Left lobe of liver (tissue), 2 donors: Measurements from ENCODE around the gene FARP1. TPM values are rescaled to one million over a fixed set of nuclear protein-coding genes. Genes with fewer than 3 reads are reported as not detected.

ENCODE experiments used
- ATAC-seq: fragments of 200-7000 bp; cut with Tn5 transposase; one replicate; pipeline ENCODE4 v1.9.1; 2020; ENCODE audit warnings: mild to moderate bottlenecking, moderate library complexity
- DNase-seq: peaks from one replicate; pipeline ENCODE4 v3.0.0-alpha.2; 2020; ENCODE audit warnings: low spot score
- total RNA-seq: library from RNA; stranded (reverse); gene quantifications from one replicate; pipeline ENCODE4 v1.2.1, GENCODE V29; 2021
- donor health status: DM: no; HTN: no; CAD: no; lungs with moderate emphysema.
- donor health status: DM: no; HTN: yes; CAD: no.

Gene FARP1
- total RNA-seq, 1 donor from 2014 or later = 78.8 TPM

GRCh38 chr13:98489446-98490194 lies 346.7 kb downstream of the FARP1 start:
- ATAC-seq (peak; percentile 62), DNase-seq (no peak)

GRCh38 chr13:98490195-98490836 lies 347.4 kb downstream of the FARP1 start:
- DNase-seq (no peak), ATAC-seq (peak; percentile 79)

- ATAC-seq (no peak), DNase-seq (no peak)
These were observed 348.0 kb downstream of the FARP1 start for GRCh38 chr13:98490866-98491265.

GRCh38 chr13:98492335-98493041 lies 349.6 kb downstream of the FARP1 start:
- no peak for DNase-seq

GRCh38 chr13:98493042-98493712 lies 350.3 kb downstream of the FARP1 start:
- DNase-seq (no peak), ATAC-seq (no peak)

More at GRCh38 chr13:98492335-98493041, 349.6 kb downstream of the FARP1 start:
- no peak for ATAC-seq

GRCh38 chr13:98494769-98495168 lies 351.9 kb downstream of the FARP1 start:
- DNase-seq (no peak), ATAC-seq (no peak)

GRCh38 chr13:98495627-98496478 lies 353.0 kb downstream of the FARP1 start:
- DNase-seq = no peak
- ATAC-seq = peak; percentile 66

- DNase-seq = no peak
- peak; percentile 18 for ATAC-seq
These were observed 353.5 kb downstream of the FARP1 start for GRCh38 chr13:98496479-98496791.

GRCh38 chr13:98496966-98497365 lies 354.1 kb downstream of the FARP1 start:
- DNase-seq (no peak), ATAC-seq (no peak)

GRCh38 chr13:98500963-98501421 lies 358.1 kb downstream of the FARP1 start:
- DNase-seq (no peak), ATAC-seq (no peak)

- ATAC-seq (peak; percentile 71), DNase-seq (peak; percentile 71)
These were observed 360.5 kb downstream of the FARP1 start for GRCh38 chr13:98503175-98504028.

GRCh38 chr13:98504029-98504351 lies 361.1 kb downstream of the FARP1 start:
- DNase-seq (no peak), ATAC-seq (no peak)

GRCh38 chr13:98504371-98504963 lies 361.6 kb downstream of the FARP1 start:
- no peak for ATAC-seq
- DNase-seq = no peak

Other genes with a start within 250 kb of the FARP1 start
- gene IPO5, start 189.4 kb upstream of the FARP1 start, total RNA-seq = 44.8 TPM
- not detected for gene RNF113B, start 34.2 kb downstream of the FARP1 start, total RNA-seq